Endodermal cell (in vitro differentiated cells): ENCODE results near the gene GCSAM. TPM values are rescaled to one million over a fixed set of nuclear protein-coding genes. Genes with fewer than 3 reads are reported as not detected.

Experiments used
- DNase-seq: peaks from one replicate; pipeline ENCODE4 v3.0.0-alpha.2; 2017
- H3K27ac ChIP-seq: 2 replicates; pipeline ENCODE4 v1.5.1; 2013; ENCODE audit warnings: mild to moderate bottlenecking, low read depth, low read length, moderate library complexity
- H3K27me3 ChIP-seq: 2 replicates; pipeline ENCODE4 v1.6.1; 2013; ENCODE audit warnings: mild to moderate bottlenecking, low read length, moderate library complexity; ENCODE audit not compliant: insufficient read depth, control insufficient read depth, poor library complexity, severe bottlenecking
- H3K36me3 ChIP-seq: 2 replicates; pipeline ENCODE4 v1.7.0; 2013; ENCODE audit warnings: mild to moderate bottlenecking, low read length, moderate library complexity; ENCODE audit not compliant: control insufficient read depth, insufficient read depth
- H3K4me1 ChIP-seq: one replicate; pipeline ENCODE4 v1.7.0; 2013; ENCODE audit warnings: low read length; ENCODE audit not compliant: control insufficient read depth, insufficient read depth
- H3K4me3 ChIP-seq: 2 replicates; pipeline ENCODE4 v1.5.1; 2013; ENCODE audit warnings: mild to moderate bottlenecking, low read length, moderate library complexity
- H3K9ac ChIP-seq: 2 replicates; pipeline ENCODE4 v1.6.1; 2013; ENCODE audit warnings: mild to moderate bottlenecking, low read length, moderate library complexity; ENCODE audit not compliant: poor library complexity, severe bottlenecking; ENCODE audit errors: extremely low read depth
- H3K9me3 ChIP-seq: 2 replicates; pipeline ENCODE4 v1.6.1; 2013; ENCODE audit warnings: mild to moderate bottlenecking, low read length, moderate library complexity; ENCODE audit not compliant: control insufficient read depth
- H3K27ac Mint-ChIP-seq: 2 replicates; pipeline ENCODE4 v1.8.0; 2020; ENCODE audit warnings: mixed read lengths
- H3K27me3 Mint-ChIP-seq: 2 replicates; pipeline ENCODE4 v1.8.0; 2021; ENCODE audit warnings: mild to moderate bottlenecking, mixed read lengths; ENCODE audit not compliant: insufficient read depth
- H3K36me3 Mint-ChIP-seq: 2 replicates; pipeline ENCODE4 v1.8.0; 2020; ENCODE audit warnings: low read depth, mixed read lengths
- H3K4me1 Mint-ChIP-seq: 2 replicates; pipeline ENCODE4 v1.8.0; 2020; ENCODE audit warnings: mixed read lengths
- H3K4me3 Mint-ChIP-seq: 2 replicates; pipeline ENCODE4 v1.8.0; 2020; ENCODE audit warnings: mild to moderate bottlenecking, moderate library complexity, mixed read lengths
- H3K9me3 Mint-ChIP-seq: 2 replicates; pipeline ENCODE4 v1.8.0; 2020; ENCODE audit warnings: mild to moderate bottlenecking, mixed read lengths
- CTCF ChIP-seq: fragments of 200-600 bp; sonication (generic); conservative IDR thresholded peaks from 2 replicates; pipeline ENCODE4 v1.5.0; 2021; ENCODE audit warnings: antibody characterized with exemption, mild to moderate bottlenecking
- WGBS, 2 experiments: methylation state at CpG; one replicate each; pipeline versions ENCODE4 v1.1.5 to v1.1.7; 2013; ENCODE audit warnings: missing lambda C conversion rate in 2 of 2, mixed read lengths in 1 of 2; ENCODE audit not compliant: insufficient coverage in 1 of 2, insufficient read length in 1 of 2; 5-methylcytosine and 5-hydroxymethylcytosine counted together
- total RNA-seq, 2 donors: library from RNA; stranded (reverse); fragmentation: NEBNext Ultra II Directional in 1 of 2; extraction: Animal tissue kit (Norgen Biotek cat#: 25700) in 1 of 2; gene quantifications; 2 replicates in 1 of 2; 3 replicates in 1 of 2; pipeline ENCODE4 v1.2.1, GENCODE V29; 2021

The GCSAM gene
- total RNA-seq, 2 donors from 2014 or later = not detected

- Mint-ChIP-seq H3K36me3 (no peaks in the 10 kb centered on the region), H3K4me1 (peaks cover 38% of the 10 kb centered on the region), H3K4me3 (no peak overlapping the region), H3K27me3 (no peaks in the 10 kb centered on the region), H3K27ac (no peak overlapping the region), H3K9me3 (no peaks in the 10 kb centered on the region)
- no peak for TF ChIP-seq CTCF
- 93 to 100% methylated on average over 1 to 3 of the region's 3 CpGs for WGBS, 2 experiments
- Histone ChIP-seq H3K4me3 (no peak overlapping the region), H3K9ac (no peak overlapping the region), H3K36me3 (no peaks in the 10 kb centered on the region), H3K27ac (no peak overlapping the region), H3K4me1 (peaks cover 7% of the 10 kb centered on the region), H3K27me3 (no peaks in the 10 kb centered on the region), H3K9me3 (no peaks in the 10 kb centered on the region)
- no peak for DNase-seq
These were observed 960 bp downstream of the GCSAM start for GRCh38 chr3:112132088-112132487.

- 91% methylated on average over 1 of the region's 3 CpGs; no CpG with 5 or more reads in 1 of the 2 experiments for WGBS, 2 experiments
- TF ChIP-seq CTCF = no peak
- H3K36me3 ChIP-seq = no peaks in the 10 kb centered on the region
- Mint-ChIP-seq H3K36me3 (no peaks in the 10 kb centered on the region), H3K27me3 (no peaks in the 10 kb centered on the region), H3K27ac (no peak overlapping the region), H3K4me1 (peaks cover 39% of the 10 kb centered on the region), H3K9me3 (no peaks in the 10 kb centered on the region), H3K4me3 (no peak overlapping the region)
- no peaks in the 10 kb centered on the region for H3K27me3 ChIP-seq
- no peak overlapping the region for H3K4me3 ChIP-seq
- no peak overlapping the region for H3K9ac ChIP-seq
- H3K9me3 ChIP-seq = no peaks in the 10 kb centered on the region
- H3K4me1 ChIP-seq = peaks cover 14% of the 10 kb centered on the region
- no peak overlapping the region for H3K27ac ChIP-seq
- DNase-seq = no peak
These were observed 1.9 kb downstream of the GCSAM start for GRCh38 chr3:112131111-112131510.

- H3K9ac ChIP-seq = no peak overlapping the region
- TF ChIP-seq CTCF = no peak
- 95 to 100% methylated on average over 2 to 3 of the region's 3 CpGs for whole genome bisulfite sequencing, 2 experiments
- no peaks in the 10 kb centered on the region for H3K27me3 ChIP-seq
- H3K4me3 ChIP-seq = no peak overlapping the region
- H3K9me3 Mint-ChIP-seq = no peaks in the 10 kb centered on the region
- no peak overlapping the region for H3K27ac ChIP-seq
- no peaks in the 10 kb centered on the region for H3K9me3 ChIP-seq
- no peak for DNase-seq
- no peaks in the 10 kb centered on the region for H3K36me3 Mint-ChIP-seq
- no peaks in the 10 kb centered on the region for H3K36me3 ChIP-seq
- H3K4me1 Mint-ChIP-seq = peaks cover 39% of the 10 kb centered on the region
- no peak overlapping the region for H3K27ac Mint-ChIP-seq
- no peaks in the 10 kb centered on the region for H3K27me3 Mint-ChIP-seq
- peaks cover 9% of the 10 kb centered on the region for H3K4me1 ChIP-seq
- H3K4me3 Mint-ChIP-seq = no peak overlapping the region
These were observed 2.4 kb downstream of the GCSAM start for GRCh38 chr3:112130638-112130993.
